GM12878 (cell line): Measurements from ENCODE around the gene RALGAPA2. TPM values are rescaled to one million over a fixed set of nuclear protein-coding genes. Genes with fewer than 3 reads are reported as not detected.
A peak's percentile ranks its signal among the peaks of the same experiment; 100 is the strongest.

ENCODE experiments used
- ATAC-seq: fragments of 200-7000 bp; cut with Tn5 transposase; 3 replicates; pipeline ENCODE4 v1.9.1; 2020; ENCODE audit warnings: mild to moderate bottlenecking, moderate library complexity
- BruUV-seq: library from RNA; stranded (reverse); fragments of 400-500 nt; replicated peaks from 2 replicates; lab custom pipeline; 2021; lab: Mats Ljungman, UMichigan
- CTCF ChIA-PET: fragments of 300-600 bp; sonication (Branson Sonifier 250); formaldehyde crosslinking; extraction: SDS; loops from one replicate; lab custom pipeline; 2021; ENCODE audit warnings: inconsistent platforms; lab: Yijun Ruan, JAX
- POLR2A ChIA-PET: fragments of 350-600 bp; formaldehyde crosslinking; extraction: SDS; loops from one replicate; lab custom pipeline; 2021; ENCODE audit warnings: inconsistent platforms; lab: Charles Lee
- RAD21 ChIA-PET: fragments of 300-600 bp; sonication (Branson Sonifier 250); formaldehyde crosslinking; loops from one replicate; lab custom pipeline; 2023; ENCODE audit warnings: antibody characterized with exemption; ENCODE audit not compliant: unreplicated experiment; lab: Charles Lee
- SMC1A ChIA-PET: fragments of 300-600 bp; sonication (Branson Sonifier 250); formaldehyde crosslinking; loops from one replicate; lab custom pipeline; 2023; ENCODE audit not compliant: unreplicated experiment, uncharacterized antibody; lab: Charles Lee
- DNase-seq: peaks from one replicate; pipeline ENCODE4 v3.0.0-alpha.2; 2011; ENCODE audit warnings: low read depth, low spot score
- FAIRE-seq: peaks from 3 replicates; lab custom pipeline; 2011; peaks lifted over from hg19 to GRCh38; lab: Jason Lieb, UNC
- H2AFZ ChIP-seq: 2 replicates; pipeline ENCODE4 v1.6.0; 2011; ENCODE audit warnings: low read depth, low read length, control low read depth; ENCODE audit not compliant: control insufficient read depth
- H3K27ac ChIP-seq: 2 replicates; pipeline ENCODE4 v1.5.1; 2011; ENCODE audit warnings: control low read depth; ENCODE audit not compliant: control insufficient read depth, insufficient read depth
- H3K27me3 ChIP-seq, 2 experiments: replicated peaks in 1 of 2; 2 replicates each; pipeline versions ENCODE4 v1.6.0 to v1.6.1; 2011; ENCODE audit warnings: low read length in 1 of 2; ENCODE audit not compliant: control insufficient read depth in 2 of 2, insufficient read depth in 2 of 2
- H3K36me3 ChIP-seq, 2 experiments: 2 replicates each; pipeline ENCODE4 v1.5.1; 2011; ENCODE audit warnings: low read length in 1 of 2; ENCODE audit not compliant: control insufficient read depth in 2 of 2, insufficient read depth in 2 of 2
- H3K4me1 ChIP-seq: 2 replicates; pipeline ENCODE4 v1.6.1; 2011; ENCODE audit warnings: mild to moderate bottlenecking, low read length, moderate library complexity, mixed read lengths; ENCODE audit not compliant: control insufficient read depth, insufficient read depth
- H3K4me2 ChIP-seq: 2 replicates; pipeline ENCODE4 v1.6.0; 2011; ENCODE audit warnings: control low read depth; ENCODE audit not compliant: control insufficient read depth, insufficient read depth
- H3K4me3 ChIP-seq: fragments of 200-600 bp; sonication (generic); 2 replicates; pipeline ENCODE4 v1.5.1; 2016
- H3K79me2 ChIP-seq: 2 replicates; pipeline ENCODE4 v1.6.0; 2011; ENCODE audit warnings: low read length; ENCODE audit not compliant: control insufficient read depth, insufficient read depth
- H3K9ac ChIP-seq: 2 replicates; pipeline ENCODE4 v1.8.0; 2011; ENCODE audit warnings: low read length, control low read depth, mixed read lengths; ENCODE audit not compliant: control insufficient read depth, insufficient read depth
- H3K9me3 ChIP-seq: replicated peaks from 3 replicates; pipeline ENCODE4 v1.5.1; 2011; ENCODE audit warnings: mild to moderate bottlenecking, low read length; ENCODE audit not compliant: control insufficient read depth, insufficient read depth
- H4K20me1 ChIP-seq: 2 replicates; pipeline ENCODE4 v1.6.0; 2011; ENCODE audit not compliant: control insufficient read depth, insufficient read depth
- CBFB ChIP-seq: IDR thresholded peaks from 2 replicates; pipeline ENCODE4 v1.6.1; 2016; ENCODE audit warnings: antibody characterized with exemption, low read depth
- EGR1 ChIP-seq, 2 experiments: IDR thresholded peaks; 1 replicate in 1 of 2; 2 replicates in 1 of 2; pipeline ENCODE4 v1.6.1; 2011 to 2012; ENCODE audit warnings: low read depth in 2 of 2, low read length in 2 of 2, borderline replicate concordance in 1 of 2, mild to moderate bottlenecking in 1 of 2, moderate library complexity in 1 of 2
- HDAC6 ChIP-seq: fragments of 200-600 bp; sonication (generic); IDR thresholded peaks from one replicate; pipeline ENCODE4 v1.8.0; 2017; ENCODE audit warnings: antibody characterized with exemption; ENCODE audit not compliant: unreplicated experiment
- KLF5 ChIP-seq: fragments of 450-650 bp; IDR thresholded peaks from 2 replicates; pipeline ENCODE4 v1.6.1; 2014; ENCODE audit warnings: mild to moderate bottlenecking; ENCODE audit not compliant: partially characterized antibody
- MEF2A ChIP-seq: IDR thresholded peaks from 2 replicates; pipeline ENCODE4 v1.6.1; 2011; ENCODE audit warnings: low read depth, mild to moderate bottlenecking, low read length, moderate library complexity; ENCODE audit not compliant: insufficient read depth
- MYC ChIP-seq: IDR thresholded peaks from 2 replicates; pipeline ENCODE4 v1.6.1; 2011; ENCODE audit warnings: mild to moderate bottlenecking, low read length, moderate library complexity, inconsistent platforms; ENCODE audit not compliant: insufficient read depth, insufficient replicate concordance, insufficient read length, severe bottlenecking
- NR2F1 ChIP-seq: fragments of 450-650 bp; conservative IDR thresholded peaks from 2 replicates; pipeline ENCODE4 v1.6.1; 2017; ENCODE audit warnings: mild to moderate bottlenecking
- PAX8 ChIP-seq: fragments of 450-650 bp; IDR thresholded peaks from 2 replicates; pipeline ENCODE4 v1.6.1; 2017; ENCODE audit warnings: mild to moderate bottlenecking, moderate library complexity
- POLR2A ChIP-seq: IDR thresholded peaks from 2 replicates; pipeline ENCODE4 v1.6.1; 2011; ENCODE audit warnings: low read depth, mild to moderate bottlenecking, low read length
- POLR2AphosphoS5 ChIP-seq: IDR thresholded peaks from 2 replicates; pipeline ENCODE4 v1.6.1; 2011; ENCODE audit warnings: mild to moderate bottlenecking, low read length, inconsistent platforms
- RAD51 ChIP-seq: fragments of 450-650 bp; IDR thresholded peaks from 2 replicates; pipeline ENCODE4 v1.6.1; 2016; ENCODE audit warnings: moderate library complexity, mild to moderate bottlenecking, inconsistent platforms
- RUNX3 ChIP-seq: IDR thresholded peaks from 2 replicates; pipeline ENCODE4 v1.6.1; 2012; ENCODE audit warnings: low read length, inconsistent platforms
- SPI1 ChIP-seq: IDR thresholded peaks from 2 replicates; pipeline ENCODE4 v1.6.1; 2011; ENCODE audit warnings: low read depth, mild to moderate bottlenecking, low read length, moderate library complexity, borderline replicate concordance; ENCODE audit not compliant: insufficient read depth
- STAT3 ChIP-seq: IDR thresholded peaks from 2 replicates; pipeline ENCODE4 v1.6.1; 2011; ENCODE audit warnings: low read depth, low read length, improper control_type of control experiment
- TARDBP ChIP-seq: IDR thresholded peaks from 2 replicates; pipeline ENCODE4 v1.6.1; 2016; ENCODE audit warnings: borderline replicate concordance
- YBX1 ChIP-seq: fragments of 450-650 bp; IDR thresholded peaks from 2 replicates; pipeline ENCODE4 v1.6.1; 2016; ENCODE audit warnings: antibody characterized with exemption
- YY1 ChIP-seq: IDR thresholded peaks from 2 replicates; pipeline ENCODE4 v1.6.1; 2011; ENCODE audit warnings: low read depth, mild to moderate bottlenecking, low read length
- WGBS: methylation state at CpG from one replicate; pipeline ENCODE4 v1.1.6; 2016; ENCODE audit warnings: low lambda C conversion rate; ENCODE audit not compliant: insufficient replicate concordance, insufficient coverage; ENCODE audit errors: missing lambda C conversion rate; 5-methylcytosine and 5-hydroxymethylcytosine counted together
- in situ Hi-C: fragments of 300-500 bp; cut with MboI; formaldehyde crosslinking; loops from 9 replicates; pipeline ENCODE4 v1.14.3; 2018; ENCODE audit warnings: mixed read lengths
- intact Hi-C: fragments of 100-400 bp; cut with micrococcal nuclease; formaldehyde crosslinking; loops from one replicate; pipeline ENCODE4 v1.14.2; 2022; ENCODE audit not compliant: unreplicated experiment
- polyA plus RNA-seq, 11 experiments: library from polyadenylated mRNA; depleted of rRNA in 4 of 11; unstranded in 6 of 11; stranded (reverse) in 5 of 11; fragments of >200 nt; fragmentation: Nextera tagmentation in 4 of 11; fragmentation: Illumina TruSeq in 1 of 11; extraction: Ambion mirVana in 4 of 11; extraction: Trizol in 1 of 11; gene quantifications; 1 replicate in 1 of 11; 2 replicates in 10 of 11; pipeline versions ENCODE4 v1.2.1 to v1.2.3, GENCODE V29; 2011 to 2016; ENCODE audit warnings: inconsistent platforms in 2 of 11, missing spikeins in 2 of 11, low read depth in 1 of 11
- total RNA-seq, 4 experiments: library from RNA; depleted of rRNA in 3 of 4; stranded (reverse); fragments of >200 nt in 3 of 4; fragmentation: Illumina TruSeq in 1 of 4; extraction: Trizol in 1 of 4; gene quantifications; 2 replicates each; pipeline versions ENCODE4 v1.2.1 to v1.2.3, GENCODE V29; 2013 to 2021
- TF ChIP-seq, protein P1 (sequence below): fragments of 450-650 bp; IDR thresholded peaks from 2 replicates; pipeline ENCODE4 v1.6.1; 2017; ENCODE audit warnings: mild to moderate bottlenecking, moderate library complexity

Gene RALGAPA2
- total and polyA plus RNA-seq, 10 of the 15 experiments (the other 5 are each of a cell fraction or from before 2014, with no cell fraction given): 2.9 to 29.4 (median 19.6) TPM

DNA sequence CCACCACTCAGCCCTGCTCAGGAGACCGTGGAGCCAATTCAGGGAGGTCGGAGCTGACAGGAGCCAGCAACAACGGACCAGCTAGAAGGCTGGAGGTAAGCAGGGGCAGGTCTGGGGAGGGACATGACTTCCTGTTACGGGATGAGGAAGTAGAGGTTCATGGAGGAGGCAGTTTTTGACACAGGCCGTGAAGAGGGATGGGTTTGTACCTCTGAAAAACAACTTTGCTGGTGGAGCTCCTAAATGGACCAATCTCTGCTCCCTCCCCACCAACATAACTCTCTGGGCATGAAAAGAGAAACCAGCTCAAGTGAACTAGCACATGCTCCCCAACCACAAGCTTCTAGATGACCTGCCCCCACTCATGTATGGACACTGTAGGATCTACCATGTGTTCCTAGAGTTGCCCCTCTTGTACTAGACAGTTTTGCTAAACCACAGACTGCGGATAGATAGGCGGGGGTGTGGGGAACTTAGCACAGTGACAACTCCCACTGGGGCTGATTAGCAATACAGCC, 31.4 kb downstream of the RALGAPA2 start:
- ChIA-PET CTCF (interaction anchor here (0.7 to 2.7 kb wide), 9 partner anchors 11 to 144 kb away, joined by 3 to 10 read pairs (median 4); no protein-coding TSS in a partner anchor), POLR2A (interaction anchor here (0.6 to 1.5 kb wide), 4 partner anchors 12 to 77 kb away, joined by 3 to 5 read pairs (median 4); no protein-coding TSS in a partner anchor), SMC1A (interaction anchor here (0.8 to 2.3 kb wide), 11 partner anchors 8 to 226 kb away, joined by 3 to 12 read pairs (median 8); no protein-coding TSS in a partner anchor), RAD21 (interaction anchor here (0.6 to 1.8 kb wide), 7 partner anchors 12 to 53 kb away, joined by 3 to 6 read pairs (median 4); partner anchors contain the start of gene RALGAPA2)
- peaks cover 17% of the 10 kb centered on the region for H3K4me1 ChIP-seq
- no TSS peak for BruUV-seq
- H3K27me3 ChIP-seq: no peaks in the 10 kb centered on the region
- intact Hi-C loops: no loop called here
- TF ChIP-seq HDAC6 (no peak), POLR2A (peak; percentile 24; the same call in 1 of the 2 replicates), NR2F1 (no peak), MEF2A (no peak), YY1 (no peak), POLR2AphosphoS5 (no peak), CBFB (0 out of 2 replicates have a peak, but pooled peaks have one; percentile 19), TARDBP (no peak), PAX8 (no peak), STAT3 (no peak), YBX1 (no peak), KLF5 (no peak), EGR1 (IDR thresholded peaks at IDR 0.05; ENCODE audit: borderline replicate concordance in 1 of 2, low read depth in 2 of 2, low read length in 2 of 2) (peak in 1 of 2 experiments; percentile 65; a peak in 1 of 3 replicates), RAD51 (no peak), MYC (peak; percentile 35), RUNX3 (peak; percentile 80), SPI1 (0 out of 2 replicates have a peak, but pooled peaks have one; percentile 23)
- TF ChIP-seq, protein P1, sequence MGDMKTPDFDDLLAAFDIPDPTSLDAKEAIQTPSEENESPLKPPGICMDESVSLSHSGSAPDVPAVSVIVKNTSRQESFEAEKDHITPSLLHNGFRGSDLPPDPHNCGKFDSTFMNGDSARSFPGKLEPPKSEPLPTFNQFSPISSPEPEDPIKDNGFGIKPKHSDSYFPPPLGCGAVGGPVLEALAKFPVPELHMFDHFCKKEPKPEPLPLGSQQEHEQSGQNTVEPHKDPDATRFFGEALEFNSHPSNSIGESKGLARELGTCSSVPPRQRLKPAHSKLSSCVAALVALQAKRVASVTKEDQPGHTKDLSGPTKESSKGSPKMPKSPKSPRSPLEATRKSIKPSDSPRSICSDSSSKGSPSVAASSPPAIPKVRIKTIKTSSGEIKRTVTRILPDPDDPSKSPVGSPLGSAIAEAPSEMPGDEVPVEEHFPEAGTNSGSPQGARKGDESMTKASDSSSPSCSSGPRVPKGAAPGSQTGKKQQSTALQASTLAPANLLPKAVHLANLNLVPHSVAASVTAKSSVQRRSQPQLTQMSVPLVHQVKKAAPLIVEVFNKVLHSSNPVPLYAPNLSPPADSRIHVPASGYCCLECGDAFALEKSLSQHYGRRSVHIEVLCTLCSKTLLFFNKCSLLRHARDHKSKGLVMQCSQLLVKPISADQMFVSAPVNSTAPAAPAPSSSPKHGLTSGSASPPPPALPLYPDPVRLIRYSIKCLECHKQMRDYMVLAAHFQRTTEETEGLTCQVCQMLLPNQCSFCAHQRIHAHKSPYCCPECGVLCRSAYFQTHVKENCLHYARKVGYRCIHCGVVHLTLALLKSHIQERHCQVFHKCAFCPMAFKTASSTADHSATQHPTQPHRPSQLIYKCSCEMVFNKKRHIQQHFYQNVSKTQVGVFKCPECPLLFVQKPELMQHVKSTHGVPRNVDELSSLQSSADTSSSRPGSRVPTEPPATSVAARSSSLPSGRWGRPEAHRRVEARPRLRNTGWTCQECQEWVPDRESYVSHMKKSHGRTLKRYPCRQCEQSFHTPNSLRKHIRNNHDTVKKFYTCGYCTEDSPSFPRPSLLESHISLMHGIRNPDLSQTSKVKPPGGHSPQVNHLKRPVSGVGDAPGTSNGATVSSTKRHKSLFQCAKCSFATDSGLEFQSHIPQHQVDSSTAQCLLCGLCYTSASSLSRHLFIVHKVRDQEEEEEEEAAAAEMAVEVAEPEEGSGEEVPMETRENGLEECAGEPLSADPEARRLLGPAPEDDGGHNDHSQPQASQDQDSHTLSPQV: no peak
- in situ Hi-C loops: no loop called here
- H3K27ac ChIP-seq: peak overlapping the region; percentile 67
- no peak for DNase-seq
- no peaks in the 10 kb centered on the region for H3K9me3 ChIP-seq
- no peak for FAIRE-seq
- H4K20me1 ChIP-seq: no peaks in the 10 kb centered on the region
- peak overlapping the region; percentile 3 for H3K9ac ChIP-seq
- 45% methylated on average over 7 of the region's 7 CpGs for WGBS
- peak; percentile 71 for ATAC-seq
- no peaks in the 10 kb centered on the region; a peak in 2 of 4 replicates for H3K36me3 ChIP-seq
- H3K79me2 ChIP-seq: peaks cover 25% of the 10 kb centered on the region
- H2AFZ ChIP-seq: peak overlapping the region; percentile 71
- peak overlapping the region; percentile 21; the same call in 1 of the 2 replicates for H3K4me3 ChIP-seq
- peak overlapping the region; percentile 77 for H3K4me2 ChIP-seq
